HL-60 (cell line): ENCODE results near the gene LRCH4.

ENCODE experiments used
- GABPA ChIP-seq: IDR thresholded peaks from 2 replicates; pipeline ENCODE4 v1.6.1; 2012; ENCODE audit warnings: low read depth
- POLR2AphosphoS5 ChIP-seq: IDR thresholded peaks from 2 replicates; pipeline ENCODE4 v1.6.1; 2012; ENCODE audit warnings: low read depth
- SPI1 ChIP-seq: IDR thresholded peaks from 2 replicates; pipeline ENCODE4 v1.6.1; 2012; ENCODE audit warnings: low read depth, mild to moderate bottlenecking, borderline replicate concordance
- TF ChIP-seq, protein P1 (sequence below): IDR thresholded peaks from one replicate; pipeline ENCODE4 v1.5.1; 2011; ENCODE audit warnings: low read length, control low read depth, inconsistent platforms; ENCODE audit not compliant: insufficient read depth
- TF ChIP-seq, protein P2 (sequence below): IDR thresholded peaks from 2 replicates; pipeline ENCODE4 v1.6.1; 2012; ENCODE audit warnings: low read depth; ENCODE audit not compliant: insufficient replicate concordance

DNA sequence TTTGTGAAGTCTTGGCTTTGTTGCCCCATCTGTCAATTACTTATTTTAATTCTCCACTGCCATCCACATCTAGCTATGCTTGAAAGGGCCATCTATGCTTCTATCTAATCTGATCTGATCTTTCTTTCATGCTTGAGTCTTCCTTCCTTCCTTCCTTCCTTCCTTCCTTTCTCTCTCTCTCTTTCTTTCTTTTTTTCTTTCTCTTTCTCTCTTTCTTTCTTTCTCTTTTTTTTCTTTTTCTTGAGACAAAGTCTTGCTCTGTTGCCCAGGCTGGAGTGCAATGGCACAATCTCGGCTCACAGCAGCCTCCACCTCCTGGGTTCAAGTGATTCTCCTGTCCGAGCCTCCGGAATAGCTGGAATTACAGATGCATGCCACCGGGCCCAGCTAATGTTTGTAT lies 44.1 kb upstream of the LRCH4 start:
- TF ChIP-seq, protein P1, sequence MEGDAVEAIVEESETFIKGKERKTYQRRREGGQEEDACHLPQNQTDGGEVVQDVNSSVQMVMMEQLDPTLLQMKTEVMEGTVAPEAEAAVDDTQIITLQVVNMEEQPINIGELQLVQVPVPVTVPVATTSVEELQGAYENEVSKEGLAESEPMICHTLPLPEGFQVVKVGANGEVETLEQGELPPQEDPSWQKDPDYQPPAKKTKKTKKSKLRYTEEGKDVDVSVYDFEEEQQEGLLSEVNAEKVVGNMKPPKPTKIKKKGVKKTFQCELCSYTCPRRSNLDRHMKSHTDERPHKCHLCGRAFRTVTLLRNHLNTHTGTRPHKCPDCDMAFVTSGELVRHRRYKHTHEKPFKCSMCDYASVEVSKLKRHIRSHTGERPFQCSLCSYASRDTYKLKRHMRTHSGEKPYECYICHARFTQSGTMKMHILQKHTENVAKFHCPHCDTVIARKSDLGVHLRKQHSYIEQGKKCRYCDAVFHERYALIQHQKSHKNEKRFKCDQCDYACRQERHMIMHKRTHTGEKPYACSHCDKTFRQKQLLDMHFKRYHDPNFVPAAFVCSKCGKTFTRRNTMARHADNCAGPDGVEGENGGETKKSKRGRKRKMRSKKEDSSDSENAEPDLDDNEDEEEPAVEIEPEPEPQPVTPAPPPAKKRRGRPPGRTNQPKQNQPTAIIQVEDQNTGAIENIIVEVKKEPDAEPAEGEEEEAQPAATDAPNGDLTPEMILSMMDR, result no peak
- TF ChIP-seq, protein P2, sequence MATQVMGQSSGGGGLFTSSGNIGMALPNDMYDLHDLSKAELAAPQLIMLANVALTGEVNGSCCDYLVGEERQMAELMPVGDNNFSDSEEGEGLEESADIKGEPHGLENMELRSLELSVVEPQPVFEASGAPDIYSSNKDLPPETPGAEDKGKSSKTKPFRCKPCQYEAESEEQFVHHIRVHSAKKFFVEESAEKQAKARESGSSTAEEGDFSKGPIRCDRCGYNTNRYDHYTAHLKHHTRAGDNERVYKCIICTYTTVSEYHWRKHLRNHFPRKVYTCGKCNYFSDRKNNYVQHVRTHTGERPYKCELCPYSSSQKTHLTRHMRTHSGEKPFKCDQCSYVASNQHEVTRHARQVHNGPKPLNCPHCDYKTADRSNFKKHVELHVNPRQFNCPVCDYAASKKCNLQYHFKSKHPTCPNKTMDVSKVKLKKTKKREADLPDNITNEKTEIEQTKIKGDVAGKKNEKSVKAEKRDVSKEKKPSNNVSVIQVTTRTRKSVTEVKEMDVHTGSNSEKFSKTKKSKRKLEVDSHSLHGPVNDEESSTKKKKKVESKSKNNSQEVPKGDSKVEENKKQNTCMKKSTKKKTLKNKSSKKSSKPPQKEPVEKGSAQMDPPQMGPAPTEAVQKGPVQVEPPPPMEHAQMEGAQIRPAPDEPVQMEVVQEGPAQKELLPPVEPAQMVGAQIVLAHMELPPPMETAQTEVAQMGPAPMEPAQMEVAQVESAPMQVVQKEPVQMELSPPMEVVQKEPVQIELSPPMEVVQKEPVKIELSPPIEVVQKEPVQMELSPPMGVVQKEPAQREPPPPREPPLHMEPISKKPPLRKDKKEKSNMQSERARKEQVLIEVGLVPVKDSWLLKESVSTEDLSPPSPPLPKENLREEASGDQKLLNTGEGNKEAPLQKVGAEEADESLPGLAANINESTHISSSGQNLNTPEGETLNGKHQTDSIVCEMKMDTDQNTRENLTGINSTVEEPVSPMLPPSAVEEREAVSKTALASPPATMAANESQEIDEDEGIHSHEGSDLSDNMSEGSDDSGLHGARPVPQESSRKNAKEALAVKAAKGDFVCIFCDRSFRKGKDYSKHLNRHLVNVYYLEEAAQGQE, result no peak
- no peak for TF ChIP-seq POLR2AphosphoS5
- no peak for TF ChIP-seq GABPA
- no peak for TF ChIP-seq SPI1
